Esophagus muscularis mucosa (tissue), 4 donors: ENCODE results near the gene CROCC2.

Source experiments
- EP300 ChIP-seq: sonication (generic); formaldehyde crosslinking; IDR thresholded peaks from one replicate; pipeline ENCODE4 v1.6.1; 2017; ENCODE audit warnings: antibody characterized with exemption
- POLR2A ChIP-seq: fragments of 450-650 bp; IDR thresholded peaks from one replicate; pipeline ENCODE4 v1.6.1; 2017; ENCODE audit warnings: antibody characterized with exemption, moderate library complexity, mild to moderate bottlenecking, low read depth
- POLR2AphosphoS5 ChIP-seq, 2 donors: sonication (generic); formaldehyde crosslinking; IDR thresholded peaks; one replicate each; pipeline ENCODE4 v1.6.1; 2017; ENCODE audit warnings: antibody characterized with exemption in 2 of 2
- TF ChIP-seq, protein P1 (sequence below), 3 experiments: fragments of 200-600 bp in 2 of 3; fragments of 450-650 bp in 1 of 3; sonication (generic) in 2 of 3; IDR thresholded peaks; one replicate each; pipeline ENCODE4 v1.5.1; 2017 to 2019; ENCODE audit warnings: antibody characterized with exemption in 3 of 3, mild to moderate bottlenecking in 2 of 3, moderate library complexity in 1 of 3

DNA sequence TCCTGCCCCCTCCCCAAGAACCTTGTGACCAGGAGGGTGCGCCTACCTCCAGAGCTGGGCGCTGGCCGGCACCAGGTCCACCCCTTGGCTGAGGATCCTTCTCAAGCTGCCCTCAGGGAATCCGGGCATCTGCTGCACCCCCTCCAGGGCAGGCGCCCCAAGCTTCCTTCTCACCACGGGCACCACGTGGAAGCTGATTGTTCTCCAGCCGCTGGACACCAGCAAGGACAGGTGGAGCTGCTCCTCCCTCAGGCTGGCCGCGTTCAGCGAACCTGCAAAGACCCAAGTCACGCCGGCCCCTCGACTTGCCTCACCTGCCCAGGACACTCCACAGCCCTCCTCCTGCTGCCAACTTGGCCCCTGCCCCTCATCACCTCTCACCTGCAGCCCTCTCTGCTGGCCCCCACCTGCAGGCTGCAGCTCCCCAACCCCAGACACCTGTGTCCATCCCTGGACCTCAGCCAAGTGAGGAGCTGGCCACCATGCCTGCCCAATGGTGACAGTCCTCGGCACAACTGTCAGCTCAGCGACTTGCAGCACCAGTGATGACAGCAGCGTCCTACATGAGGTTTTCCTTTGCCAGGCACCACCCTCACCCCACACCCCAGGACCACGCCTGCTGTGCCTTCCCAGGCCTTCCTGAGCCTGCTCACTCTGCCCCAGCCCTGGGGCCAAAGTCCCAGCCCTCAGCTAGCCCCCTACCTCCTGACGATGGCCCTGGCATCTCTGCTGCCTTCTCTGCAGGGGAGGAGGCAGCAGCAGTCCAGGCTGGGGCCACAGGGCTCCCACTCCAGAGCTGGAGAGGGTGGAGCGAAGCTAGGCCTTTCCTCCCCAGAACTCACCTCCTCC lies 14.4 kb upstream of the CROCC2 start:
- TF ChIP-seq POLR2A (no peak), POLR2AphosphoS5 (IDR thresholded peaks at IDR 0.05) (no peak), EP300 (no peak)
- TF ChIP-seq, protein P1, sequence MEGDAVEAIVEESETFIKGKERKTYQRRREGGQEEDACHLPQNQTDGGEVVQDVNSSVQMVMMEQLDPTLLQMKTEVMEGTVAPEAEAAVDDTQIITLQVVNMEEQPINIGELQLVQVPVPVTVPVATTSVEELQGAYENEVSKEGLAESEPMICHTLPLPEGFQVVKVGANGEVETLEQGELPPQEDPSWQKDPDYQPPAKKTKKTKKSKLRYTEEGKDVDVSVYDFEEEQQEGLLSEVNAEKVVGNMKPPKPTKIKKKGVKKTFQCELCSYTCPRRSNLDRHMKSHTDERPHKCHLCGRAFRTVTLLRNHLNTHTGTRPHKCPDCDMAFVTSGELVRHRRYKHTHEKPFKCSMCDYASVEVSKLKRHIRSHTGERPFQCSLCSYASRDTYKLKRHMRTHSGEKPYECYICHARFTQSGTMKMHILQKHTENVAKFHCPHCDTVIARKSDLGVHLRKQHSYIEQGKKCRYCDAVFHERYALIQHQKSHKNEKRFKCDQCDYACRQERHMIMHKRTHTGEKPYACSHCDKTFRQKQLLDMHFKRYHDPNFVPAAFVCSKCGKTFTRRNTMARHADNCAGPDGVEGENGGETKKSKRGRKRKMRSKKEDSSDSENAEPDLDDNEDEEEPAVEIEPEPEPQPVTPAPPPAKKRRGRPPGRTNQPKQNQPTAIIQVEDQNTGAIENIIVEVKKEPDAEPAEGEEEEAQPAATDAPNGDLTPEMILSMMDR (IDR thresholded peaks at IDR 0.05): no peak
